ENCODE data around the gene TULP4.

DNA sequence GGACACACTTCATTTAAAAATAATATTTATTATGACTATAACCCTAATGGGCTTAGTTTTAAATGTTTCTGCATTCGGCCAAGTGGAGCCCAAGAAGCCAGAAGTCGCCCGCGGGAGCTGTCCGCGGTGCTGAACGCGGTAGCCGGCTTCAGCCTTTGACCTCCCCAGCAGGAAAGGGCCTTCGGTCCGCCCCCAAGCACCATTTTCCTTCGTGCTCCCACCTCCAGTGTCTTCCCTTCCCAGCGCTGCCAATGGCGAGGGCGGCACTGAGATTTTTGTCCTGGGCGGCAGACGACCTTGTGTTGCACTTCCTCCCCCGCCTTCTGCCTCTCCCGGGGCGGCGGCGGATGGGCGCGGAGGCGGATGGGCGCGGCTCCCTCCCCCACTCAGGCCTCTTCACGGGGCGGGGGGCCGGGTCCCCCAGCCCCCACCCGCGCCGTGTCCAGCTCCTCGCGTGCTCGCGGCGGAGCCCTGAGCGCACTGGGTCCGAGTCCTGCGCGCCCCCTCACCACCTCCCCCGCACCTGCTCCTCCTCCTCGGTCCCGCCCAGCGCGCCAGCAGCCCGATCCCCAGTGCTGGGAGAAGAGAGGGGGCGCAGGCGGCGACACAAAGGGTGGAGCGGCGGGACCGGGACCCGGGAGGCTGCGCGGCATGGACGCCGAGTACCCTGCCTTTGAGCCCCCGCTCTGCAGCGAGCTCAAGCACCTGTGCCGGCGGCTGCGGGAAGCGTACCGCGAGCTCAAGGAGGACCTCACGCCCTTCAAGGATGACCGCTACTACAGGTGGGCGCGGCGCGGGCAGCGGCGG lies 224.0 kb downstream of the TULP4 start:
- TF ChIP-seq, protein P1, sequence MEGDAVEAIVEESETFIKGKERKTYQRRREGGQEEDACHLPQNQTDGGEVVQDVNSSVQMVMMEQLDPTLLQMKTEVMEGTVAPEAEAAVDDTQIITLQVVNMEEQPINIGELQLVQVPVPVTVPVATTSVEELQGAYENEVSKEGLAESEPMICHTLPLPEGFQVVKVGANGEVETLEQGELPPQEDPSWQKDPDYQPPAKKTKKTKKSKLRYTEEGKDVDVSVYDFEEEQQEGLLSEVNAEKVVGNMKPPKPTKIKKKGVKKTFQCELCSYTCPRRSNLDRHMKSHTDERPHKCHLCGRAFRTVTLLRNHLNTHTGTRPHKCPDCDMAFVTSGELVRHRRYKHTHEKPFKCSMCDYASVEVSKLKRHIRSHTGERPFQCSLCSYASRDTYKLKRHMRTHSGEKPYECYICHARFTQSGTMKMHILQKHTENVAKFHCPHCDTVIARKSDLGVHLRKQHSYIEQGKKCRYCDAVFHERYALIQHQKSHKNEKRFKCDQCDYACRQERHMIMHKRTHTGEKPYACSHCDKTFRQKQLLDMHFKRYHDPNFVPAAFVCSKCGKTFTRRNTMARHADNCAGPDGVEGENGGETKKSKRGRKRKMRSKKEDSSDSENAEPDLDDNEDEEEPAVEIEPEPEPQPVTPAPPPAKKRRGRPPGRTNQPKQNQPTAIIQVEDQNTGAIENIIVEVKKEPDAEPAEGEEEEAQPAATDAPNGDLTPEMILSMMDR (IDR thresholded peaks at IDR 0.05) = no peak
- TF ChIP-seq POLR2A (IDR thresholded peaks at IDR 0.05; ENCODE audit: low read depth) = no peak
